HG03139 (cell line): ENCODE measurements around the gene AKAP6.

ENCODE experiments used
- ATAC-seq: cut with Tn5 transposase; IDR thresholded peaks from one replicate; pipeline ENCODE4 v1.9.1; 2021; ENCODE audit not compliant: unreplicated experiment

AKAP6 gene

DNA sequence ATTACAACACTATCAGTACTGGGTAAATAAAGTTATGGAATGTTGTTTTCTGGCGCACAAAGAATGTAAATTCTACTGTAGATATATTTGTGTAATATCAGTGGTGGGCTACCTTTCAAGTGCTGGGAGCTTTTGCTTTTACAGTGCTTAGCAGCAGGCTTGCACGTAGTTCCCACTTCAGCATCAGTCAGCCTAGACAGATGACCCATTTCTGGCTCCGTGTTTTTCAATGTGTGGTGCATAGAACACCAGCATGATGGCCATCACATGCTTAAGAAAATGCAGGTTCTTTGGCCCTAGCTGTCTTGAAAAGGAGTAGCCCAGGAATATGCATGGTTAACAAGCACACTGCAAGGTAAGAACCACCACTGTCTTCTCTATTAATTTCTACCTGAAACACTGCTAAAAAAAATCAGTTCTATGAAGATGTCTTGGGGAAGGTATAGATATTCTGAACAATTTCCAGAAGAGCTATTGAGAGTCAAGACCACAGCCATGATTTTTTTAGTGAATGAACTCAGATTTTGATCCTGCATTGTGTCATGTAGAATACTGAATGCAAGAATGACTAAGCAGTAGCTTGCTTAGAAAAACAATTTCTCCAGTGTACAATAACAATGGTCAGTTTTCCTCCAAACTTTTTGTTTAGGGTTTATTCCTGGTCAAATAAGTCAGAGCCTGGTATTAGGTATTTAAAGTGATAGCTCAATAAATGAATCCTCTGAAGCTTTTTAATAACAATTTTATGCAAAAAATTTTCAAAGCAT is 195.7 kb downstream of the AKAP6 start:
- no peak for ATAC-seq

- ATAC-seq = no peak
Observed at GRCh38 chr14:32525591-32525990, 196.5 kb downstream of the AKAP6 start.

DNA sequence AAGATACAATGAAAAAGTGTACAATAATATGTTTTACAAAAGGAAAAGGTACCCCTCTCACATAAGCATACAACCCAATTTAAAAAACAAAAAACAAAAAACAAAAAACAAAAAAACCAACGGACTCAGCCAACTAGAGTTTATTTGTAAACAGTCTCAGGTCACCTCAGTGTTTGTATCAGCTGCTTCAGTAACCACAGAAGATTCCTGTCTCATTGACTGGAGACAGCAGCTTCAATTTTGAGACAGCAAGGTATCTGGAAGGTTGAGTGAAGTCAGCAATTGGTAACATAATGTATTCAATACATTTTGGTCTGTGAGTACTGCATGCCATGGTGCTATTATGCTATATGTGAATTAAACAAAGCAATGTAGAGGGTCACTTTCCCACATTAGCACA is 201.7 kb downstream of the AKAP6 start:
- ATAC-seq = no peak

- no peak for ATAC-seq
Observed at GRCh38 chr14:32531942-32532515, 202.9 kb downstream of the AKAP6 start.

GRCh38 chr14:32534145-32534544 is 205.0 kb downstream of the AKAP6 start:
- ATAC-seq = no peak

GRCh38 chr14:32536175-32536574 is 207.1 kb downstream of the AKAP6 start:
- no peak for ATAC-seq

DNA sequence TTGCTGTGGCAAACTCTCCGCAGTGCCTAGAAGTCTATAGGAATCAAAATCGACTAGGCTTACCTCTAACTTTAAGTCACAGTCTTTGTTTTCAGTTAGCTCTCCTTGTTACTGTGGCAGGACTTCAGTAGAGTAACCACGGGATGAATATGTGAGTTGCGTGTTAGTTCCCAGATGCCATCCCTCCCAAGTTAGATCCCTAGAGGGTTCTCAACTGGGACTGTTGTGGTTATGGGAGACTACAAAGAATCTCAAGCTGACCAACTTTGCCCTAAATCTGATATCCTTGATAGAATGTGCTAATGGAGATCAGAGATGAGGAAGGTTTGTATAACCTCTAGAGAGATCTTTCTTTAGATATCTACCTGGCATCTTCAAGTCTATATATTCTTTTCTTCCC is 208.1 kb downstream of the AKAP6 start:
- no peak for ATAC-seq

DNA sequence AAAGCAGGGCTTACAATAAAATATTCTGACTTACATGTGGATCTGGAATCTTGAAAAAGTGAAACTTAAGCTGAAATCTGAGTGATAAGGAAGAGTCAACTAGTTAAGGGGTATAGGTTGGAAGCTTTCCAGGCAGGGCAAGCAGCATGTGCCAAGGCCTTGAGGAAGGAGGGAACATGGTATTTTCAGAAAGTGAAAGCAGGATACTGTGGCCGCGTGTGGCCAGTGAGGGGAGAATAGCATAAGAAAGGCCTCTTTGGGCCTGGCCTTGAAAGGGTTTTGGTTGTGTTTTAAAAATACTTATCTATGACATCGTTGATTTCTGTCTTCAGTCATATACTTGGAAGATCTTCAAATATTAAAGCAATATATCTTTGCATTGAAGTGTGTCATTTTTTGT is 213.4 kb downstream of the AKAP6 start:
- ATAC-seq = no peak

DNA sequence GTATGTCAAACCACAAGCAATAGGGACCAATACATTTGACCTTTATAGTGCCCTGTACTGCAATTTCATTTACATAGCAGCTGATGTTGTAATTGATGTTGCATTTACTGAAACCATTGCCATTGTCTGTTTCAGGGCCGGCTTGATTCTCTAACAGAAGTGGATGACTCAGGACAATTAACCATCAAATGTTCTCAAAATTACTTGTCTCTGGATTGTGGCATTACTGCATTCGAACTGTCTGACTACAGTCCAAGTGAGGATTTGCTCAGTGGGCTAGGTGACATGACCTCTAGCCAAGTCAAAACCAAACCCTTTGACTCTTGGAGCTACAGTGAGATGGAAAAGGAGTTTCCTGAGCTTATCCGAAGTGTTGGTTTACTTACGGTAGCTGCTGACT is 216.0 kb downstream of the AKAP6 start:
- no peak for ATAC-seq

GRCh38 chr14:32545506-32546210 is 216.6 kb downstream of the AKAP6 start:
- no peak for ATAC-seq

GRCh38 chr14:32546246-32546645 is 217.1 kb downstream of the AKAP6 start:
- ATAC-seq = no peak

- no peak for ATAC-seq
Observed at GRCh38 chr14:32552766-32553165, 223.7 kb downstream of the AKAP6 start.

GRCh38 chr14:32559048-32559447 is 229.9 kb downstream of the AKAP6 start:
- ATAC-seq = no peak

DNA sequence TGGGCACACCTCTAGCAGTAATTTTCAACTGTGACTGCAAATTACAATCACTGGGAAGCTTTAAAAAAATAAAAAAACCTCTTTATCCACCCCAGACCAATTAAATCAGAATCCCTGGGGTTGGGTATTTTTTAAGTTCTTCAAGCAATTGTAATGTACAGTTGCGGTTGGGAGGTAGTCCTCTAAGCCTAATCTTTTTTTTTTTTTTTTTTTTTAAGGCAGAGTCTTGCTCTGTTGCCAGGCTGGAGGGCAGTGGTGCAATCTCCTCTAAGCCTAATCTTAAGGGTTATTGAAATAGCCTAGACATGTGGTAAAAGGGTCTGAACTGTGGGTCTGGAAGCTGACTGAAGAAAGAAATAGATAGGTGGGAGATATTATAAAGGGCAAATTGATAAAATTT is 230.5 kb downstream of the AKAP6 start:
- ATAC-seq = no peak

DNA sequence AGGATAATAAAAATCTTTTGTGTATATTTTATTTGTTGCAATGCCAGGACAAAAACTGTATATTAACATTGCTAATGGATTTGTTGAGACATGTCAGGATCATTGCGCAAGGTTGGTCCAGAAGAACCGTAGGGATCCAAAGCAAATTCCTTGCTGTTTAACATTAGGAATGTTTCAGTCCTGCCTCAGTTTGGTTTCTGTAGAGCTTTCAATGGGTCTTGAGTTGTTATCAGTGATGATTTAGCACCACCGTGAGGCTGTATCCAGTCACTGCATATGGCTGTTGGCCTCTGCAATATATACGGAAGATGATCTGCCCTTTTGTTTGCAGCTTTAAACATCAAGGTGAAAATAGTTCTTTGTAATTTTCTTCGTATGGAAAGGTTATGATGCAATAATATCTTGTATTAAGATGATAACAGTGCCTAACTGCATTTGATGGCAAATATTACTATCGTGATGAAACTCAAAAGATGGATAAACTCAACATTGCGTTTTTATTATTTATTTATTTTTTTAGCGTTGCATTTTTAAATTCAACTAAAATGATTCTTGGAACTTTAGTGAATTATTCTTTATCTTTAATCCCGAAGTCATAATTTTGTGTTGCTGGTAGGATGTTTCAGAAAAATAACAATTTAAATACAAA is 231.2 kb downstream of the AKAP6 start:
- peak; percentile 77 for ATAC-seq

GRCh38 chr14:32561520-32561919 is 232.4 kb downstream of the AKAP6 start:
- ATAC-seq = no peak

- ATAC-seq = no peak
Observed at GRCh38 chr14:32564596-32564995, 235.5 kb downstream of the AKAP6 start.

- no peak for ATAC-seq
Observed at GRCh38 chr14:32565256-32565655, 236.2 kb downstream of the AKAP6 start.

GRCh38 chr14:32567543-32568384 is 238.7 kb downstream of the AKAP6 start:
- no peak for ATAC-seq

DNA sequence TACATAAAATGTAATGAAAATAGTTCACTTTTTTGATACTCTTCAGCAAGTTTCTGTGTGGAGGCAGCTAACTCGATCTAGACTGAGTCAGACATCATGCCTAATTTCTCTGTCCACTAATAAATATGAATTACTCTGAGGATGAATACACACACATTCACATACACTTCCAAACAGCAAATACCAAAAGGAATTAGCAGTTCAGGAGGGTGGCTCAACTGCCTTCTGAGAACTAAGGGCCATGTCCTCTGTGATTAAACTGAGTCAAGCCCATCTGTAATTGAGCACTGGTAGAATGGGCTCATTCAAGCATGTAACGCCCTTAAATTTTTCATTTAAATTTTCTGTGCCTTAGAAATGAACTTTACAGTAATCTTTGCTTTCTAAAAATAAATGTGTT is 242.5 kb downstream of the AKAP6 start:
- ATAC-seq = no peak
